A549 (cell line): ENCODE data around the gene TSPEAR. TPM values are rescaled to one million over a fixed set of nuclear protein-coding genes. Genes with fewer than 3 reads are reported as not detected.
A peak's percentile ranks its signal among the peaks of the same experiment; 100 is the strongest.

ENCODE experiments used
- ATAC-seq, 2 experiments: fragments of 200-7000 bp in 1 of 2; fragments of >200 bp in 1 of 2; cut with Nextera tagmentation in 1 of 2; cut with Tn5 transposase in 1 of 2; 3 replicates each; pipeline versions ENCODE4 v1.8.0 to v1.9.1; 2018 to 2020; ENCODE audit warnings: mild to moderate bottlenecking in 1 of 2, moderate library complexity in 1 of 2
- CTCF ChIA-PET: fragments of 300-600 bp; sonication (Branson Sonifier 250); formaldehyde crosslinking; extraction: SDS; loops from one replicate; lab custom pipeline; 2021; ENCODE audit warnings: antibody characterized with exemption, inconsistent platforms; lab: Yijun Ruan, JAX
- POLR2A ChIA-PET: fragments of 350-600 bp; formaldehyde crosslinking; extraction: SDS; loops from one replicate; lab custom pipeline; 2021; ENCODE audit warnings: antibody characterized with exemption, inconsistent platforms; lab: Yijun Ruan, JAX
- DNase-seq, 2 experiments: peaks; one replicate each; pipeline versions ENCODE4 v3.0.0 to v3.0.0-alpha.2; 2011 to 2016; ENCODE audit warnings: low read depth in 1 of 2, low spot score in 1 of 2
- FAIRE-seq: peaks from 2 replicates; lab custom pipeline; 2011; peaks lifted over from hg19 to GRCh38; lab: Jason Lieb, UNC
- H3K27ac ChIP-seq, 2 experiments: fragments of >200 bp; sonication (Bioruptor Twin); formaldehyde crosslinking; 3 replicates each; pipeline ENCODE4 v1.5.1; 2016 to 2017
- H3K4me1 ChIP-seq: fragments of >200 bp; sonication (Bioruptor Twin); formaldehyde crosslinking; 3 replicates; pipeline ENCODE4 v1.6.1; 2016
- H3K4me2 ChIP-seq: fragments of >200 bp; sonication (Bioruptor Twin); formaldehyde crosslinking; 3 replicates; pipeline ENCODE4 v1.6.1; 2016
- H3K4me3 ChIP-seq: fragments of >200 bp; sonication (Bioruptor Twin); formaldehyde crosslinking; 3 replicates; pipeline ENCODE4 v1.5.1; 2016
- H3K9me3 ChIP-seq: fragments of >200 bp; sonication (Bioruptor Twin); formaldehyde crosslinking; 3 replicates; pipeline ENCODE4 v1.6.1; 2016
- BCL3 ChIP-seq: fragments of >200 bp; sonication (Bioruptor Twin); formaldehyde crosslinking; IDR thresholded peaks from 3 replicates; pipeline ENCODE4 v1.6.1; 2016
- CBX2 ChIP-seq: fragments of 200-600 bp; sonication (generic); IDR thresholded peaks from 2 replicates; pipeline ENCODE4 v1.6.1; 2016; ENCODE audit warnings: low read depth, mild to moderate bottlenecking, borderline replicate concordance
- CBX8 ChIP-seq: fragments of 200-600 bp; sonication (generic); IDR thresholded peaks from 2 replicates; pipeline ENCODE4 v1.6.1; 2016
- CEBPB ChIP-seq, 2 experiments: fragments of >200 bp in 1 of 2; sonication (Bioruptor Twin) in 1 of 2; formaldehyde crosslinking in 1 of 2; IDR thresholded peaks; 2 replicates each; pipeline ENCODE4 v1.6.1; 2012 to 2016
- EHMT2 ChIP-seq: fragments of 200-600 bp; sonication (generic); IDR thresholded peaks from 2 replicates; pipeline ENCODE4 v1.6.1; 2016; ENCODE audit warnings: antibody characterized with exemption, low read depth, mild to moderate bottlenecking, moderate library complexity
- ESRRA ChIP-seq: fragments of 150-350 bp; IDR thresholded peaks from 2 replicates; pipeline ENCODE4 v1.6.1; 2014; ENCODE audit warnings: mild to moderate bottlenecking, low read length, borderline replicate concordance
- FOSB ChIP-seq: fragments of 250-450 bp; sonication (Bioruptor Pico); IDR thresholded peaks from 2 replicates; pipeline ENCODE4 v1.5.0; 2020; ENCODE audit warnings: mild to moderate bottlenecking, moderate library complexity
- GATA3 ChIP-seq: IDR thresholded peaks from 2 replicates; pipeline ENCODE4 v1.6.1; 2012; ENCODE audit warnings: borderline replicate concordance
- HES2 ChIP-seq: fragments of >200 bp; sonication (Bioruptor Twin); formaldehyde crosslinking; IDR thresholded peaks from 2 replicates; pipeline ENCODE4 v1.6.1; 2016
- HOXA7 ChIP-seq: fragments of 250-450 bp; sonication (Bioruptor Pico); IDR thresholded peaks from 2 replicates; pipeline ENCODE4 v1.5.0; 2020; ENCODE audit warnings: mild to moderate bottlenecking, moderate library complexity
- HOXB13 ChIP-seq: fragments of 250-450 bp; sonication (Bioruptor Pico); IDR thresholded peaks from 2 replicates; pipeline ENCODE4 v1.5.0; 2020; ENCODE audit warnings: low read depth, mild to moderate bottlenecking, moderate library complexity
- HOXB5 ChIP-seq: fragments of 250-450 bp; sonication (Bioruptor Pico); IDR thresholded peaks from 2 replicates; pipeline ENCODE4 v1.5.0; 2020; ENCODE audit warnings: mild to moderate bottlenecking, moderate library complexity
- KDM5A ChIP-seq: fragments of 200-600 bp; sonication (generic); IDR thresholded peaks from 2 replicates; pipeline ENCODE4 v1.6.1; 2016; ENCODE audit warnings: antibody characterized with exemption, mild to moderate bottlenecking
- MAFK ChIP-seq: fragments of 450-650 bp; IDR thresholded peaks from 2 replicates; pipeline ENCODE4 v1.6.1; 2014; ENCODE audit not compliant: partially characterized antibody
- MAX ChIP-seq: IDR thresholded peaks from 2 replicates; pipeline ENCODE4 v1.6.1; 2012
- MAZ ChIP-seq: fragments of 150-350 bp; IDR thresholded peaks from 2 replicates; pipeline ENCODE4 v1.6.1; 2014; ENCODE audit warnings: antibody characterized with exemption, low read depth, low read length, borderline replicate concordance
- MYC ChIP-seq: IDR thresholded peaks from 2 replicates; pipeline ENCODE4 v1.6.1; 2012; ENCODE audit warnings: mild to moderate bottlenecking, inconsistent platforms, low read length, improper control_type of control experiment, borderline replicate concordance
- NPAS2 ChIP-seq: fragments of 250-450 bp; sonication (Bioruptor Pico); IDR thresholded peaks from 2 replicates; pipeline ENCODE4 v1.8.0; 2022; ENCODE audit warnings: mild to moderate bottlenecking, moderate library complexity, borderline replicate concordance
- POLR2AphosphoS2 ChIP-seq: conservative IDR thresholded peaks from 2 replicates; pipeline ENCODE4 v1.6.1; 2012; ENCODE audit warnings: low read length, improper control_type of control experiment, inconsistent platforms
- RAD21 ChIP-seq, 2 experiments: fragments of >200 bp in 1 of 2; sonication (Bioruptor Twin) in 1 of 2; formaldehyde crosslinking in 1 of 2; IDR thresholded peaks in 1 of 2; conservative IDR thresholded peaks in 1 of 2; 2 replicates in 1 of 2; 3 replicates in 1 of 2; pipeline ENCODE4 v1.6.1; 2012 to 2018; ENCODE audit warnings: inconsistent platforms in 1 of 2
- RARB ChIP-seq: fragments of 250-450 bp; sonication (Bioruptor Pico); IDR thresholded peaks from 2 replicates; pipeline ENCODE4 v1.8.0; 2021; ENCODE audit warnings: mild to moderate bottlenecking, moderate library complexity
- RFX5 ChIP-seq: fragments of 450-650 bp; IDR thresholded peaks from 2 replicates; pipeline ENCODE4 v1.7.1; 2014; ENCODE audit warnings: antibody characterized with exemption, mild to moderate bottlenecking, moderate library complexity
- RNF2 ChIP-seq: fragments of 200-600 bp; sonication (generic); IDR thresholded peaks from 2 replicates; pipeline ENCODE4 v1.6.1; 2016; ENCODE audit warnings: low read depth, mild to moderate bottlenecking, antibody characterized with exemption, moderate library complexity, borderline replicate concordance
- TFCP2L1 ChIP-seq: fragments of 250-450 bp; sonication (Bioruptor Pico); IDR thresholded peaks from 2 replicates; pipeline ENCODE4 v1.5.0; 2021; ENCODE audit warnings: mild to moderate bottlenecking
- TP53 ChIP-seq: fragments of 250-450 bp; sonication (Bioruptor Pico); IDR thresholded peaks from 2 replicates; pipeline ENCODE4 v1.5.0; 2021; ENCODE audit warnings: mild to moderate bottlenecking, moderate library complexity
- ZNF302 ChIP-seq: fragments of 250-450 bp; sonication (Bioruptor Pico); IDR thresholded peaks from 2 replicates; pipeline ENCODE4 v1.9.0; 2021; ENCODE audit warnings: inconsistent platforms, mild to moderate bottlenecking, moderate library complexity
- ZSCAN20 ChIP-seq: fragments of 250-450 bp; sonication (Bioruptor Pico); IDR thresholded peaks from 2 replicates; pipeline ENCODE4 v1.8.0; 2022; ENCODE audit warnings: mild to moderate bottlenecking, moderate library complexity
- WGBS: methylation state at CpG from one replicate; pipeline ENCODE4 v1.1.6; 2017; ENCODE audit errors: missing lambda C conversion rate; 5-methylcytosine and 5-hydroxymethylcytosine counted together
- polyA plus RNA-seq, 4 experiments: library from polyadenylated mRNA; depleted of rRNA in 3 of 4; stranded (reverse); fragments of >200 nt; fragmentation: RNase III in 1 of 4; extraction: RNeasy Plus Mini Kit Qiagen cat#74134 plus additional on column Dnase treatment in 1 of 4; gene quantifications; 2 replicates in 3 of 4; 3 replicates in 1 of 4; pipeline ENCODE4 v1.2.3, GENCODE V29; 2011 to 2017
- TF ChIP-seq, protein P1 (sequence below): fragments of >200 bp; sonication (Bioruptor Twin); formaldehyde crosslinking; IDR thresholded peaks from 3 replicates; pipeline ENCODE4 v1.5.1; 2016
- TF ChIP-seq, protein P2 (sequence below): fragments of 250-450 bp; sonication (Bioruptor Pico); IDR thresholded peaks from 2 replicates; pipeline ENCODE4 v1.5.0; 2020; ENCODE audit warnings: low read depth, mild to moderate bottlenecking, moderate library complexity

TSPEAR gene
- polyA plus RNA-seq, 2 of the 4 experiments (the other 2 are of a cell fraction), result not detected

DNA sequence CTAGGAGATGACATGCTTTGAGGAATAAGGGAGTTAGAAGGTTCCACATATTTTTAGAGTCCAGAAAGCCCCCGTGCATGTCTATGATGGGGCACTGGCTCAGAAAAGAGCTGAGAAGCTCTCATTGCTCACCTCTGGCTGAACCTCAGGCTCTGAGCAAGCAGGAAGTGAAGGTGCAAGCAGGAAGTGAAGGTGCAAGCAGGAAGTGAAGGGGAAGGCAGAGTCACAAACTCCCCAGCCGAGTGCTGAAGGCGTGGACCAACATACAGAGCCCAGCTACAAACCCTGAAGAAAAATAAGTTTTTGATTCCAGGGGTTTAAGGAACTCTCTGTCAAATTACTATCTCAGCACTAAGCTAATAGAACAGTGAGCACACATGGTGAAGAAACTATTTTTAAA, 92.5 kb downstream of the TSPEAR start:
- H3K27ac ChIP-seq, result no peak overlapping the region
- CTCF ChIA-PET, result interaction anchor here (0.6 kb wide), 1 partner anchor 1285 kb away, joined by 3 read pairs; no protein-coding TSS in a partner anchor
- FAIRE-seq (no peak), DNase-seq (no peak), ATAC-seq (no peak)
- H3K4me1 ChIP-seq, result no peaks in the 10 kb centered on the region
- POLR2A ChIA-PET, result no interaction called here
- H3K4me3 ChIP-seq, result no peak overlapping the region
- no peak overlapping the region for H3K4me2 ChIP-seq
- H3K9me3 ChIP-seq, result peaks cover 11% of the 10 kb centered on the region; the same call in 1 of the 3 replicates
- TF ChIP-seq MAZ (no peak), MYC (no peak), HOXA7 (CRISPR knock-in tag) (no peak), POLR2AphosphoS2 (no peak), KDM5A (no peak), TP53 (CRISPR knock-in tag) (no peak), TFCP2L1 (CRISPR knock-in tag) (no peak)
- TF ChIP-seq, protein P1, sequence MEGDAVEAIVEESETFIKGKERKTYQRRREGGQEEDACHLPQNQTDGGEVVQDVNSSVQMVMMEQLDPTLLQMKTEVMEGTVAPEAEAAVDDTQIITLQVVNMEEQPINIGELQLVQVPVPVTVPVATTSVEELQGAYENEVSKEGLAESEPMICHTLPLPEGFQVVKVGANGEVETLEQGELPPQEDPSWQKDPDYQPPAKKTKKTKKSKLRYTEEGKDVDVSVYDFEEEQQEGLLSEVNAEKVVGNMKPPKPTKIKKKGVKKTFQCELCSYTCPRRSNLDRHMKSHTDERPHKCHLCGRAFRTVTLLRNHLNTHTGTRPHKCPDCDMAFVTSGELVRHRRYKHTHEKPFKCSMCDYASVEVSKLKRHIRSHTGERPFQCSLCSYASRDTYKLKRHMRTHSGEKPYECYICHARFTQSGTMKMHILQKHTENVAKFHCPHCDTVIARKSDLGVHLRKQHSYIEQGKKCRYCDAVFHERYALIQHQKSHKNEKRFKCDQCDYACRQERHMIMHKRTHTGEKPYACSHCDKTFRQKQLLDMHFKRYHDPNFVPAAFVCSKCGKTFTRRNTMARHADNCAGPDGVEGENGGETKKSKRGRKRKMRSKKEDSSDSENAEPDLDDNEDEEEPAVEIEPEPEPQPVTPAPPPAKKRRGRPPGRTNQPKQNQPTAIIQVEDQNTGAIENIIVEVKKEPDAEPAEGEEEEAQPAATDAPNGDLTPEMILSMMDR, result no peak
- WGBS, result 29% methylated on average over 3 of the region's 3 CpGs

DNA sequence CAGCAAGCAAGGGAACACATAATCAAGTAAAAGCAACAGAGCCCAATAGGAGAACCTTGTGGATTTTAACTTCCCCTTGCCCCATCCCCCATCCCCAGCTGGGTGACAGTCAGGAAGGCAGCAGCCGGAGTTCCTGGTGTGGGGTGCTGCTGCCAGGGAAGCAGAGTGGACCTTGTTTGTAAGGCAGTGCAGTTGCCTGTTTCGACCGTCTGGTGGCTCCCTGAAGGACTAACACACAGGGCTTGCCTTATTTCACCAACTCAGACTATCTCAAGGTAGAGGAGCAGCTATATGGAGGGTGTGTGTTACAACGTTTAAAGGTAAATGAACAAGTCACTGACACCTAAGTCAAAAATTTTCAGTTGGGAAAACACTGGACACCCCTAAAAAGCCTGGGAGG, 92.9 kb downstream of the TSPEAR start:
- peaks cover 10% of the 10 kb centered on the region; the same call in 1 of the 3 replicates for H3K9me3 ChIP-seq
- POLR2A ChIA-PET, result no interaction called here
- DNase-seq (peak in 1 of 2 experiments; percentile 14), FAIRE-seq (no peak), ATAC-seq (0 out of 6 replicates have a peak, but pooled peaks of 1 of the 2 experiments have one; percentile 34)
- CTCF ChIA-PET, result interaction anchor here (0.6 kb wide), 1 partner anchor 1286 kb away, joined by 3 read pairs; no protein-coding TSS in a partner anchor
- H3K4me3 ChIP-seq, result no peak overlapping the region
- 18% methylated on average over 4 of the region's 4 CpGs for WGBS
- no peak overlapping the region for H3K27ac ChIP-seq
- H3K4me1 ChIP-seq, result no peaks in the 10 kb centered on the region
- TF ChIP-seq HOXB5 (CRISPR knock-in tag), result no peak
- no peak for TF ChIP-seq MYC
- no peak for TF ChIP-seq RFX5
- TF ChIP-seq MAX, result no peak
- TF ChIP-seq NPAS2, result no peak
- no peak for TF ChIP-seq TFCP2L1 (CRISPR knock-in tag)
- TF ChIP-seq ESRRA, result no peak
- TF ChIP-seq RAD21 (conservative IDR thresholded peaks at IDR 0.05 in 1 of 2, IDR thresholded peaks at IDR 0.05 in 1 of 2), result no peak
- TF ChIP-seq FOSB, result no peak
- no peak overlapping the region for H3K4me2 ChIP-seq

DNA sequence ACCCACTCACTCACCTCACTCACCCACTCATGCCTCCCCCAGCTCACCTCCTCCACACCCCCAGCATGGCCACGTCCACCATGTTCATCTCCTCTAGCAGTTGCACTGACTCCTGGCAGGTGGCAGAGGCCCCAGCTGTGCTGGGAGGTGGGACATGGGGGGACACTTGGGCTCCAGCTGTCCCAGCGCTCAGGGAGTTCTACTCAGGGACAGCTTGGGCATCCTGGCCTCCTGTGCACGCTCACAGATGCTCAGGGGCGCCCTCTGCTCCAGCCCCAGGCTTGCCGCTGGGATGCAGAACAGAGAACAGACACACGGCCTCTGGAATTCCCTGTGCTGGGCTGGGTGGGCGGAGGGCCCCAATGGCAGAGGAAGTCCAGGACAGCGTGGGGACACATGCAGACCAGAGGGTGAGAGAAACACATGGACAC, 94.3 kb downstream of the TSPEAR start:
- Histone ChIP-seq H3K9me3 (no peaks in the 10 kb centered on the region), H3K4me2 (no peak overlapping the region), H3K4me3 (no peak overlapping the region), H3K27ac (no peak overlapping the region), H3K4me1 (no peaks in the 10 kb centered on the region)
- DNase-seq (no peak), FAIRE-seq (no peak), ATAC-seq (no peak)
- POLR2A ChIA-PET, result no interaction called here
- WGBS, result 0% methylated on average over 2 of the region's 8 CpGs
- CTCF ChIA-PET, result no interaction called here
- TF ChIP-seq BCL3, result no peak

DNA sequence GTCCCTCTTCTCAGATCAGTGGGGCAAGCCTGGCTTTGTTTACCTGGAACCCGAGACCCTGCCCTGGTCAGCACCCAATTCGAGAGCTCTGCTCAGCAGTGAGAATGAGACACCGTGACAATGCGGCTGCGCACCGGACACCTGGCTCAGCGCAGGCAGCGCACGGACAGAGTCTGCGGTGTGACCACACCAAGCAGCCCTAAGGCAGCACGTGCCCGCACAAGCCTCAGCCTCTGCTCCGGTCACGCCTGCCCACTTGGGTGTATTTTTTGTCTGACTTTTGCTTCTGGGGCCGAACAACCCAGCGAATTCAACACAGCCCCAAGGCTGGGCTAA, 94.8 kb downstream of the TSPEAR start:
- DNase-seq (no peak), FAIRE-seq (no peak), ATAC-seq (no peak)
- ChIA-PET POLR2A (no interaction called here), CTCF (no interaction called here)
- no peak overlapping the region for H3K27ac ChIP-seq
- 7% methylated on average over 3 of the region's 16 CpGs for WGBS
- H3K9me3 ChIP-seq, result 0 out of 3 replicates have a peak, but pooled peaks cover 2% of the 10 kb centered on the region
- no peak for TF ChIP-seq ZSCAN20
- no peak for TF ChIP-seq MAFK
- TF ChIP-seq ZNF302 (CRISPR knock-in tag), result no peak
- no peak for TF ChIP-seq RNF2
- TF ChIP-seq, protein P2, sequence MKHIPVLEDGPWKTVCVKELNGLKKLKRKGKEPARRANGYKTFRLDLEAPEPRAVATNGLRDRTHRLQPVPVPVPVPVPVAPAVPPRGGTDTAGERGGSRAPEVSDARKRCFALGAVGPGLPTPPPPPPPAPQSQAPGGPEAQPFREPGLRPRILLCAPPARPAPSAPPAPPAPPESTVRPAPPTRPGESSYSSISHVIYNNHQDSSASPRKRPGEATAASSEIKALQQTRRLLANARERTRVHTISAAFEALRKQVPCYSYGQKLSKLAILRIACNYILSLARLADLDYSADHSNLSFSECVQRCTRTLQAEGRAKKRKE, result no peak
- no peak for TF ChIP-seq RARB (CRISPR knock-in tag)
- no peak for TF ChIP-seq HOXB13
- no peak for TF ChIP-seq GATA3
- no peak for TF ChIP-seq CBX8
- TF ChIP-seq HOXA7 (CRISPR knock-in tag), result no peak
- no peak for TF ChIP-seq HES2
- TF ChIP-seq NPAS2, result no peak
- no peak for TF ChIP-seq CEBPB (IDR thresholded peaks at IDR 0.05)
- no peak for TF ChIP-seq CBX2
- TF ChIP-seq EHMT2, result no peak
- H3K4me1 ChIP-seq, result no peaks in the 10 kb centered on the region
- no peak overlapping the region for H3K4me2 ChIP-seq
- H3K4me3 ChIP-seq, result no peak overlapping the region
